ENCODE data around the gene B9D1. TPM values are rescaled to one million over a fixed set of nuclear protein-coding genes. Genes with fewer than 3 reads are reported as not detected.
A peak's percentile ranks its signal among the peaks of the same experiment; 100 is the strongest.

Gene B9D1
- total RNA-seq, 1 donor from 2014 or later = 12.4 TPM

GRCh38 chr17:19317359-19318095 lies 45.0 kb downstream of the B9D1 start:
- DNase-seq (ENCODE audit: low read depth) = no peak
- H3K4me3 ChIP-seq (ENCODE audit: low read depth, low read length) = no peak overlapping the region
- H3K36me3 ChIP-seq (ENCODE audit: control insufficient read depth, insufficient read depth, low read length) = peaks cover 18% of the 10 kb centered on the region
- TF ChIP-seq CTCF (IDR thresholded peaks at IDR 0.05; ENCODE audit: insufficient read depth, low read length, severe bottlenecking) = no peak
- FAIRE-seq = no peak
- H3K27me3 ChIP-seq (ENCODE audit: control insufficient read depth, insufficient read depth, low read length) = no peaks in the 10 kb centered on the region

GRCh38 chr17:19316761-19317358 lies 45.7 kb downstream of the B9D1 start:
- Histone ChIP-seq H3K27me3 (ENCODE audit: control insufficient read depth, insufficient read depth, low read length) (no peaks in the 10 kb centered on the region), H3K4me3 (ENCODE audit: low read depth, low read length) (no peak overlapping the region), H3K36me3 (ENCODE audit: control insufficient read depth, insufficient read depth, low read length) (peaks cover 25% of the 10 kb centered on the region)
- no peak for FAIRE-seq
- DNase-seq (ENCODE audit: low read depth) = no peak
- TF ChIP-seq CTCF (IDR thresholded peaks at IDR 0.05; ENCODE audit: insufficient read depth, low read length, severe bottlenecking) = no peak

GRCh38 chr17:19315104-19315503 lies 47.4 kb downstream of the B9D1 start:
- DNase-seq (ENCODE audit: low read depth) (no peak), FAIRE-seq (no peak)
- peaks cover 23% of the 10 kb centered on the region for H3K36me3 ChIP-seq (ENCODE audit: control insufficient read depth, insufficient read depth, low read length)
- no peaks in the 10 kb centered on the region for H3K27me3 ChIP-seq (ENCODE audit: control insufficient read depth, insufficient read depth, low read length)
- TF ChIP-seq CTCF (IDR thresholded peaks at IDR 0.05; ENCODE audit: insufficient read depth, low read length, severe bottlenecking) = no peak
- no peak overlapping the region for H3K4me3 ChIP-seq (ENCODE audit: low read depth, low read length)

- TF ChIP-seq CTCF (IDR thresholded peaks at IDR 0.05; ENCODE audit: insufficient read depth, low read length, severe bottlenecking) = no peak
- DNase-seq (ENCODE audit: low read depth) (no peak), FAIRE-seq (no peak)
- H3K36me3 ChIP-seq (ENCODE audit: control insufficient read depth, insufficient read depth, low read length) = peaks cover 24% of the 10 kb centered on the region
- H3K4me3 ChIP-seq (ENCODE audit: low read depth, low read length) = no peak overlapping the region
- no peaks in the 10 kb centered on the region for H3K27me3 ChIP-seq (ENCODE audit: control insufficient read depth, insufficient read depth, low read length)
Measured at GRCh38 chr17:19313746-19314651, 48.5 kb downstream of the B9D1 start.

- Histone ChIP-seq H3K27me3 (ENCODE audit: control insufficient read depth, insufficient read depth, low read length) (no peaks in the 10 kb centered on the region), H3K36me3 (ENCODE audit: control insufficient read depth, insufficient read depth, low read length) (peaks cover 24% of the 10 kb centered on the region), H3K4me3 (ENCODE audit: low read depth, low read length) (no peak overlapping the region)
- DNase-seq (ENCODE audit: low read depth) (no peak), FAIRE-seq (peak; percentile 76)
- no peak for TF ChIP-seq CTCF (IDR thresholded peaks at IDR 0.05; ENCODE audit: insufficient read depth, low read length, severe bottlenecking)
Measured at GRCh38 chr17:19313066-19313745, 49.3 kb downstream of the B9D1 start.

All from bronchial epithelial cell (primary cell).